ENCODE data around the gene PIGR. TPM values are rescaled to one million over a fixed set of nuclear protein-coding genes. Genes with fewer than 3 reads are reported as not detected.

The PIGR gene
- polyA plus RNA-seq, 2 of the 4 experiments (the other 2 are of a cell fraction), result 0.01 TPM; not detected in 1

- no peak for TF ChIP-seq KDM5A (IDR thresholded peaks at IDR 0.05)
- TF ChIP-seq BCL3 (IDR thresholded peaks at IDR 0.05), result no peak
- no peak for TF ChIP-seq FOSL2 (IDR thresholded peaks at IDR 0.05)
- TF ChIP-seq FOSL2 (CRISPR knock-in tag; IDR thresholded peaks at IDR 0.05), result no peak
- TF ChIP-seq GATA3 (IDR thresholded peaks at IDR 0.05; ENCODE audit: borderline replicate concordance), result no peak
- no peak for TF ChIP-seq SMC3 (IDR thresholded peaks at IDR 0.05)
- TF ChIP-seq CBX2 (IDR thresholded peaks at IDR 0.05; ENCODE audit: borderline replicate concordance, low read depth), result no peak
- TF ChIP-seq CHD4 (IDR thresholded peaks at IDR 0.05; ENCODE audit: borderline replicate concordance), result no peak
These were observed 29.0 kb upstream of the PIGR start (continued) for GRCh38 chr1:206975306-206975705.

GRCh38 chr1:206974140-206974539, 27.9 kb upstream of the PIGR start:
- FAIRE-seq, result no peak

GRCh38 chr1:206972728-206973127, 26.5 kb upstream of the PIGR start:
- H3K9me3 ChIP-seq, result no peaks in the 10 kb centered on the region
- DNase-seq (ENCODE audit: low read depth in 1 of 2, low spot score in 1 of 2) (no peak), FAIRE-seq (no peak), ATAC-seq (no peak)
- no peak overlapping the region for H3K4me3 ChIP-seq
- CTCF ChIA-PET, result interaction anchor here (1.2 to 8.9 kb wide), 3 partner anchors 8 to 246 kb away, joined by 3 to 90 read pairs (median 4); no protein-coding TSS in a partner anchor
- 17% methylated on average over 2 of the region's 2 CpGs for WGBS (ENCODE audit: missing lambda C conversion rate)
- TF ChIP-seq MYC (IDR thresholded peaks at IDR 0.05; ENCODE audit: borderline replicate concordance, low read length), result no peak
- TF ChIP-seq CHD4 (IDR thresholded peaks at IDR 0.05; ENCODE audit: borderline replicate concordance), result no peak
- no peak for TF ChIP-seq NR3C1 (IDR thresholded peaks at IDR 0.05)
- TF ChIP-seq RFX5 (IDR thresholded peaks at IDR 0.05), result no peak
- TF ChIP-seq POLR2AphosphoS2 (conservative IDR thresholded peaks at IDR 0.05; ENCODE audit: low read length), result no peak
- no peak for TF ChIP-seq EP300 (IDR thresholded peaks at IDR 0.05)
- TF ChIP-seq RARB (CRISPR knock-in tag; IDR thresholded peaks at IDR 0.05), result no peak
- TF ChIP-seq MAFK (IDR thresholded peaks at IDR 0.05; ENCODE audit: partially characterized antibody), result no peak
- TF ChIP-seq CBX8 (IDR thresholded peaks at IDR 0.05), result no peak
- TF ChIP-seq JUN (IDR thresholded peaks at IDR 0.05), result no peak
- no peak for TF ChIP-seq HOXB13 (CRISPR knock-in tag; IDR thresholded peaks at IDR 0.05; ENCODE audit: low read depth)
- no peak for TF ChIP-seq CBX2 (IDR thresholded peaks at IDR 0.05; ENCODE audit: borderline replicate concordance, low read depth)
- no peak for TF ChIP-seq CEBPB (IDR thresholded peaks at IDR 0.05)
- TF ChIP-seq FOSB (CRISPR knock-in tag; IDR thresholded peaks at IDR 0.05), result no peak
- TF ChIP-seq ZFP36 (IDR thresholded peaks at IDR 0.05; ENCODE audit: borderline replicate concordance, partially characterized antibody), result no peak
- no peak for TF ChIP-seq HOXB5 (CRISPR knock-in tag; IDR thresholded peaks at IDR 0.05)
- no peak for TF ChIP-seq E2F6 (IDR thresholded peaks at IDR 0.05; ENCODE audit: borderline replicate concordance, low read depth)
- TF ChIP-seq POLR2A (IDR thresholded peaks at IDR 0.05; ENCODE audit: low read length), result no peak
- no peaks in the 10 kb centered on the region for H3K4me1 ChIP-seq
- H3K27ac ChIP-seq, result no peak overlapping the region
- H3K4me2 ChIP-seq, result no peak overlapping the region
- POLR2A ChIA-PET, result no interaction called here

More at GRCh38 chr1:206974140-206974539, 27.9 kb upstream of the PIGR start:
- no peak for ATAC-seq
- POLR2A ChIA-PET, result no interaction called here
- CTCF ChIA-PET, result interaction anchor here (0.6 to 8.9 kb wide), 11 partner anchors 7 to 513 kb away, joined by 3 to 90 read pairs (median 3); no protein-coding TSS in a partner anchor
- TF ChIP-seq SMC3 (IDR thresholded peaks at IDR 0.05), result no peak
- no peak for DNase-seq (ENCODE audit: low read depth in 1 of 2, low spot score in 1 of 2)
- no peak overlapping the region for H3K27ac ChIP-seq
- H3K4me2 ChIP-seq, result no peak overlapping the region
- 62% methylated on average over 3 of the region's 3 CpGs for WGBS (ENCODE audit: missing lambda C conversion rate)
- no peak overlapping the region for H3K4me3 ChIP-seq
- H3K9me3 ChIP-seq, result no peaks in the 10 kb centered on the region
- no peaks in the 10 kb centered on the region for H3K4me1 ChIP-seq
